Parathyroid adenoma (tissue), 2 donors: ENCODE data around the gene PRKRIP1.
"Not testable (repeated sequence)": the region's sequence is repeated elsewhere in the genome, so short reads cannot be mapped to it uniquely, and the experiment has no call there.

Experiments
- H2AFZ ChIP-seq: fragments of 300-600 bp; sonication (generic); one replicate; pipeline ENCODE4 v1.7.0; 2017; ENCODE audit warnings: antibody characterized with exemption, mild to moderate bottlenecking
- H3K27ac ChIP-seq: fragments of 300-600 bp; sonication (generic); one replicate; pipeline ENCODE4 v1.7.0; 2017
- H3K27me3 ChIP-seq: fragments of 300-600 bp; sonication (generic); one replicate; pipeline ENCODE4 v1.7.0; 2017; ENCODE audit warnings: low read length; ENCODE audit not compliant: control insufficient read depth, insufficient read depth
- H3K36me3 ChIP-seq: fragments of 300-600 bp; sonication (generic); one replicate; pipeline ENCODE4 v1.7.0; 2017; ENCODE audit warnings: low read length; ENCODE audit not compliant: control insufficient read depth, insufficient read depth
- H3K4me1 ChIP-seq: fragments of 300-600 bp; sonication (generic); one replicate; pipeline ENCODE4 v1.7.0; 2017; ENCODE audit warnings: control low read depth
- H3K4me2 ChIP-seq: fragments of 300-600 bp; sonication (generic); one replicate; pipeline ENCODE4 v1.7.0; 2017; ENCODE audit warnings: low read length
- H3K4me3 ChIP-seq: fragments of 300-600 bp; sonication (generic); one replicate; pipeline ENCODE4 v1.7.0; 2017; ENCODE audit warnings: low read depth, low read length
- H3K79me2 ChIP-seq: fragments of 300-600 bp; sonication (generic); one replicate; pipeline ENCODE4 v1.7.0; 2017; ENCODE audit warnings: control low read depth
- H3K9ac ChIP-seq: fragments of 300-600 bp; sonication (generic); one replicate; pipeline ENCODE4 v1.7.0; 2017; ENCODE audit warnings: mild to moderate bottlenecking
- H3K9me3 ChIP-seq: fragments of 300-600 bp; sonication (generic); one replicate; pipeline ENCODE4 v1.7.0; 2017; ENCODE audit warnings: low read length; ENCODE audit not compliant: control insufficient read depth
- TF ChIP-seq, protein P1 (sequence below): fragments of 300-600 bp; sonication (generic); IDR thresholded peaks from one replicate; pipeline ENCODE4 v1.7.0; 2017; ENCODE audit warnings: antibody characterized with exemption, mild to moderate bottlenecking
- donor health status: primary hyperparathyroidism.

Gene PRKRIP1

DNA sequence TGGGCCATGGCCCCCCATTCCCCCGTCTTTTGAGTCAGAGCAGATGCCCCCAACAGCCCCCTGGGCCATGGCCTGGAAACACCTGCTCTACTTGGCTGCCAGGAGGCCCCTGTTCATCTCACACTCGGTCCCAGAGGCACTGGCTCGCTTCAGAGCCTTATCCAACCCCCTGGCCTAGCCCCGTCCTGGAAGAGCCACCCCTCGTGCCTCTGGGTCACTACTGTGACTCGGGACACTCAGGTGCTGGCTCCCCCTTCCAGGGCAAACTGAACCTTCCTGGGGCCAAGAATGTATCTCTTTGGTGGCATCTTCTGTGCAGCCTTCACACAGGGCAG, 75.6 kb downstream of the PRKRIP1 start:
- H3K4me3 ChIP-seq = no peak overlapping the region
- no peak overlapping the region for H2AFZ ChIP-seq
- no peaks in the 10 kb centered on the region for H3K4me1 ChIP-seq
- no peaks in the 10 kb centered on the region for H3K79me2 ChIP-seq
- no peaks in the 10 kb centered on the region for H3K36me3 ChIP-seq
- no peak overlapping the region for H3K4me2 ChIP-seq
- H3K9me3 ChIP-seq = no peaks in the 10 kb centered on the region
- no peak overlapping the region for H3K9ac ChIP-seq
- TF ChIP-seq, protein P1, sequence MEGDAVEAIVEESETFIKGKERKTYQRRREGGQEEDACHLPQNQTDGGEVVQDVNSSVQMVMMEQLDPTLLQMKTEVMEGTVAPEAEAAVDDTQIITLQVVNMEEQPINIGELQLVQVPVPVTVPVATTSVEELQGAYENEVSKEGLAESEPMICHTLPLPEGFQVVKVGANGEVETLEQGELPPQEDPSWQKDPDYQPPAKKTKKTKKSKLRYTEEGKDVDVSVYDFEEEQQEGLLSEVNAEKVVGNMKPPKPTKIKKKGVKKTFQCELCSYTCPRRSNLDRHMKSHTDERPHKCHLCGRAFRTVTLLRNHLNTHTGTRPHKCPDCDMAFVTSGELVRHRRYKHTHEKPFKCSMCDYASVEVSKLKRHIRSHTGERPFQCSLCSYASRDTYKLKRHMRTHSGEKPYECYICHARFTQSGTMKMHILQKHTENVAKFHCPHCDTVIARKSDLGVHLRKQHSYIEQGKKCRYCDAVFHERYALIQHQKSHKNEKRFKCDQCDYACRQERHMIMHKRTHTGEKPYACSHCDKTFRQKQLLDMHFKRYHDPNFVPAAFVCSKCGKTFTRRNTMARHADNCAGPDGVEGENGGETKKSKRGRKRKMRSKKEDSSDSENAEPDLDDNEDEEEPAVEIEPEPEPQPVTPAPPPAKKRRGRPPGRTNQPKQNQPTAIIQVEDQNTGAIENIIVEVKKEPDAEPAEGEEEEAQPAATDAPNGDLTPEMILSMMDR = no peak
- no peaks in the 10 kb centered on the region for H3K27me3 ChIP-seq
- H3K27ac ChIP-seq = no peak overlapping the region

DNA sequence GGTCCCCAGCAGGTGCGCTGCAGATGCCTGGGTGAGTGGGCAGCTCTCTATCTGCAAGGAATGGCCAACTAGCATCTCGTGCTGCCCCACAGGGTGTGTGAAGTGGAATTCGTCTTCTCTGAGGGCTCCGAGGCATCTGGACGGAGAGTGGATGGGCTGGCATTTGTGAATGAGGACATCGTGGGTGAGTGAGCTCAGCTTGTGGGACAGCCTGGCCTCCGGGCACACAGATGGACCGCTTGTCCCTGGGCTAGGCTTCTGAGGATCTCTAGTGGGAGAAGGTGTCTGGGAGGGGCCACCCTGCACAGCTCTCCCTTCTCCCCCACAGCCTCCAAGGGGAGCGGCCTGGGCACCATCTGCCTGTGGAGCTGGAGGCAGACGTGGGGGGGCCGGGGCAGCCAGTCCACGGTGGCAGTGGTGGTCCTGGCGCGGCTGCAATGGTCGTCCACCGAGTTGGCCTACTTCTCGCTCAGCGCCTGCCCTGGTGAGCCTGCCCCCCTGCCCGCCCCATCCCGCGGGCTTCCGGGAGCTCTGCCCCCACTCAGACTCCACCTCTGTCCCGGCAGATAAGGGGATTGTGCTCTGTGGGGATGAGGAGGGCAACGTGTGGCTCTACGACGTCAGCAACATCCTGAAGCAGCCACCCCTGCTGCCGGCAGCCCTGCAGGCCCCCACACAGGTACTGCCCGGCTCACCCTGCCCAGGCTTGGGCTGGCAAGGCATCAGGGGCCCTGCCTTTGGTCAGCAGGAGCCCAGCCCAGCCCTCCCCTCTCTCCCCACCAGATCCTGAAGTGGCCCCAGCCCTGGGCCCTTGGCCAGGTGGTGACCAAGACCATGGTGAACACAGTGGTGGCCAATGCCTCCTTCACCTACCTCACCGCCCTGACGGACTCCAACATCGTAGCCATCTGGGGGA, 76.2 kb downstream of the PRKRIP1 start:
- TF ChIP-seq, protein P1 = no peak
- Histone ChIP-seq H3K27ac (no peak overlapping the region), H3K9ac (no peak overlapping the region), H3K9me3 (no peaks in the 10 kb centered on the region), H3K4me3 (no peak overlapping the region), H3K27me3 (no peaks in the 10 kb centered on the region), H3K79me2 (no peaks in the 10 kb centered on the region), H2AFZ (no peak overlapping the region), H3K4me2 (no peak overlapping the region), H3K4me1 (no peaks in the 10 kb centered on the region), H3K36me3 (no peaks in the 10 kb centered on the region)

DNA sequence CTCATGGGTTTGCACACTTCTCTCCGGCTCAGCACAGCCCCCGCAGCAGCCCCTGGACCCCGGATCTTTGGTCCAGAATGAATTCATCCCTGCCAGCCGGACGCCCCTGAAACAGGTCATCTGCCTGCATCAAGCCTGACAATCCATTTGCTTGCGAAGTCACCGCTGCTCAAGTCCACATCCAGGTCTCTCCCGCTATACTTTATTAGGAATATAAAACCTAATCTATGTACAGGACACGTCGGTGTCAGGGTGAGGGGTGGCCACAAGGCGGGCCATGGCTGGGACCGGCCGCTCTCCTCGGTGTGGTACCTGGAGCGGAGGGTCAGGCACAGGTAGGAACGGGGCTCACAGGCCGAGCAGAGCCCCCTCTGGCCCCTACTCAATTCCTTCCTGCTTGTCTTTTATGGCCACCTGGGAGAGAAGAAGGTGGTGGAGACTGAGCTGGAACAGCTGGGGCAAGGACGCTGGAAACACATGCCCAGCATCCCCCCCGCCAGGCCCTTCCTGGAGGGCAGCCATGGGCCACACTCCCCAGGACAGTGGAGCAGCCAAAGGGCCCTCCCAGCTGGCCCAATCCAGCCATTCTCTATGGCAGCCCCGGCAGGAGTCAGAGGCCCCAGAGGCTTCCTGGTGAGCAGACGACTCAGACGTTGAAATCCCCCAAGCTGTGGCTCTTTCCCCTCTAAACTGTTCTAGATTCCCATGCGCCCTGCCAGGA, 77.3 kb downstream of the PRKRIP1 start:
- Histone ChIP-seq H3K4me1 (peaks cover 3% of the 10 kb centered on the region), H3K9ac (no peak overlapping the region), H3K4me2 (no peak overlapping the region), H3K4me3 (no peak overlapping the region), H3K9me3 (no peaks in the 10 kb centered on the region), H3K36me3 (no peaks in the 10 kb centered on the region), H2AFZ (no peak overlapping the region), H3K79me2 (no peaks in the 10 kb centered on the region), H3K27me3 (no peaks in the 10 kb centered on the region), H3K27ac (no peak overlapping the region)
- TF ChIP-seq, protein P1 = no peak

DNA sequence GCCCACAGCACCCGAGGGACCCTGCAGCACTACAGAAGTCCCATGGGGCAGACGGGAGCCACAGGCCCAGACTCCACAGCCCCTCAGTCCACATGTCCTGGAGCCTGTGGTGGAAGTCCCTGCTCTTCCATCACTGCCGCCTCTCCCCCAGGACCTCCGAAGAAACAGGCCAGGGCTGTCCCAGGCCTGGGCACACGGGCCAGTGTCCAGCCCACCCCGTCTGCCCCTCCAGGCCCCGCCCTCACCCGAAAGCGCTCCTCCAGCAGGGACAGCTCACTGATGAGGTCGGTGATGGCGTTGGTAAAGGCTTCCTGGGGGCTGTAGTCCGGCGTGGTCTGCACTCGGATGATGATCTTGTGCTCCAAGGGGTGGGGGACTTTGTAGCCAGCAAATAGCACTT, 78.0 kb downstream of the PRKRIP1 start:
- H3K27ac ChIP-seq, H3K79me2 ChIP-seq, H3K9me3 ChIP-seq, H3K9ac ChIP-seq, H3K36me3 ChIP-seq, H3K4me3 ChIP-seq, H3K4me1 ChIP-seq, H3K27me3 ChIP-seq, H3K4me2 ChIP-seq, H2AFZ ChIP-seq: not testable (repeated sequence)

DNA sequence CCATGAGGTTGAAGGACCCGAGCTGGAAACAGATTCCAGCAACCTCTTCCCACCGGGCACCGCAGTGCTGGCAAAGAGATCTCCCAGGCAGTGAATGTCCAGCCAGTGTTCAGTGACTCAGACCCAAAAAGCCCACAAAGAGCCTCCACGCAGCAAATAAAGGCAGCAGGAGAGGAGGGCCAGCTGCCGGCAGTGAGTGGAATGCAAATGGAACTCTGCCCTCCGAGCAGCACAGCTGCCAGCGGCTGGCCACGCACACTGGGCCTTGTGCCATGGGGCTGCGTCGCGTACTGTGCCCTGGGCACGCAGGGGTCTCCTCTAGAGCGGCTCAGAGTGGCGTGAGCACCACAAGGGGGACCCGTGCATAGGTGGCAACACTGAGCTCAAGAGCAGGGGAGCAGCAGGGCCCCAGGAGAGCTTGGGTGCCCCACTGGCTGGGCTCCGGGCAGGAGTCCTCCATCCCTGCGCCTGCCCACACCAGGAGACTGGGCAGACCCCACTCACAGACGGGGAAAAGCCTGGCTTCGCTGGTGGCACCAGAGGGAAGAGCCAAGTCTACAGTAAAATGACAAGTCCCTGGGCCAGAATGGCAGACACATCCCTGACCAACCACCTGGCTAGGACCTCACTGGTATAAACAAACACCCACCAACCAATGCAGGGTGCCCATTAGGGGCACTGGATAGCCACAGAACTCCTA, 78.7 kb downstream of the PRKRIP1 start:
- not testable (repeated sequence) for H3K79me2 ChIP-seq, H3K27ac ChIP-seq, H3K9me3 ChIP-seq, H3K27me3 ChIP-seq, H3K4me2 ChIP-seq, H3K4me3 ChIP-seq, H3K9ac ChIP-seq, H3K4me1 ChIP-seq, H3K36me3 ChIP-seq, H2AFZ ChIP-seq
